OCI-LY3 (cell line): ENCODE data around the gene IFT27.

ENCODE experiments used
- EZH2phosphoT487 ChIP-seq: fragments of 200-600 bp; shearing (Covaris generic); IDR thresholded peaks from 2 replicates; pipeline ENCODE4 v1.6.1; 2018; ENCODE audit warnings: antibody characterized with exemption, mixed run types, low read depth
- TF ChIP-seq, protein P1 (sequence below): fragments of 200-600, 300-600 bp; sonication (generic); IDR thresholded peaks from 2 replicates; pipeline ENCODE4 v1.5.1; 2014; ENCODE audit warnings: antibody characterized with exemption, low read length, low read depth

DNA sequence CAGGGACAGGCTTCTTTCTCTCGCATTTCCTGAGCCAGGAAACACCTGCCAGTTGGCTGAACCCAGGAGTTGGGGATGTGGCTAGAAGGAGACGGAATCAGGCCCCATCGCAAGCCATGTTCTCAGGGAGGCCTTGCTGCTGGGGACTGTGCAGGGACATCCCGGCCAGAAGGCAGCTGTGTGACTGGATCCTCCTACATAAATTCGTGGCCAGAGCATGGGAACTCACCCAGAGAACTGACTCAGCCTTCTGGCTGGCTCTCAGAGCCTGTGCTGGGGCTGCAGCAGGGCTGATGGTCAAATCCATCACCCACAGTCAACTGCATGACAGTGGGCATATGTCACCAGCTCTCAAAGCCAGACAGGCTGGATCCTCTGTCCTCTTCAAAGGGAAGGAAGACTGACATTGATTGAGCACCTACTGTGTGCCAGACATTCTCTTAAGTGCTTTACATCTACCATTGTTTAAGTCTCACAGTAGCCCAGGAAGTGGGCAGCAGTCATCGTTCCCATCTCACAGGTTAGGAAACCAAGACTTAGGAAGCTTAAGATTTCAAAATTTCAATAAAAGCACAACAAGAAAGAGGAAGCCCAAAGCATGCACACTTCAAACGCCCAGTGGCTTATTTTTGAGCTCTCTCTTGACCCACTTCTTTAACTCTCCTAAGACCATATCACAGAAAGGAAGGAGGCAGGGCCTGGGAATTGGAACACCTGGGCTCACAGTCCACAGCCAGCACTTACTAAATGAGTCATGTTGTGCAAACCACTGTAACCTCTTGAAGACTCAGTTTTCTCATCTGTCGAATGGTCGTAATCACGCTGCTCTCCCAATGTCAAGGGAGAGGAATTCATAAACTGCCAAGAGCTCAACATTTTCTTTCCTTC is 41.5 kb downstream of the IFT27 start:
- TF ChIP-seq, protein P1, sequence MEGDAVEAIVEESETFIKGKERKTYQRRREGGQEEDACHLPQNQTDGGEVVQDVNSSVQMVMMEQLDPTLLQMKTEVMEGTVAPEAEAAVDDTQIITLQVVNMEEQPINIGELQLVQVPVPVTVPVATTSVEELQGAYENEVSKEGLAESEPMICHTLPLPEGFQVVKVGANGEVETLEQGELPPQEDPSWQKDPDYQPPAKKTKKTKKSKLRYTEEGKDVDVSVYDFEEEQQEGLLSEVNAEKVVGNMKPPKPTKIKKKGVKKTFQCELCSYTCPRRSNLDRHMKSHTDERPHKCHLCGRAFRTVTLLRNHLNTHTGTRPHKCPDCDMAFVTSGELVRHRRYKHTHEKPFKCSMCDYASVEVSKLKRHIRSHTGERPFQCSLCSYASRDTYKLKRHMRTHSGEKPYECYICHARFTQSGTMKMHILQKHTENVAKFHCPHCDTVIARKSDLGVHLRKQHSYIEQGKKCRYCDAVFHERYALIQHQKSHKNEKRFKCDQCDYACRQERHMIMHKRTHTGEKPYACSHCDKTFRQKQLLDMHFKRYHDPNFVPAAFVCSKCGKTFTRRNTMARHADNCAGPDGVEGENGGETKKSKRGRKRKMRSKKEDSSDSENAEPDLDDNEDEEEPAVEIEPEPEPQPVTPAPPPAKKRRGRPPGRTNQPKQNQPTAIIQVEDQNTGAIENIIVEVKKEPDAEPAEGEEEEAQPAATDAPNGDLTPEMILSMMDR, result no peak
- TF ChIP-seq EZH2phosphoT487, result no peak
